GM19324 (cell line): Measurements from ENCODE around the gene DMD.
"Not testable (repeated sequence)": the region's sequence is repeated elsewhere in the genome, so short reads cannot be mapped to it uniquely, and the experiment has no call there.

Experiments
- ATAC-seq: cut with Tn5 transposase; IDR thresholded peaks from one replicate; pipeline ENCODE4 v1.9.1; 2021; ENCODE audit warnings: mild to moderate bottlenecking, moderate library complexity; ENCODE audit not compliant: unreplicated experiment, low FRiP score

The DMD gene

GRCh38 chrX:31661280-31661810, 1550.0 kb downstream of the DMD start:
- ATAC-seq, result no peak

DNA sequence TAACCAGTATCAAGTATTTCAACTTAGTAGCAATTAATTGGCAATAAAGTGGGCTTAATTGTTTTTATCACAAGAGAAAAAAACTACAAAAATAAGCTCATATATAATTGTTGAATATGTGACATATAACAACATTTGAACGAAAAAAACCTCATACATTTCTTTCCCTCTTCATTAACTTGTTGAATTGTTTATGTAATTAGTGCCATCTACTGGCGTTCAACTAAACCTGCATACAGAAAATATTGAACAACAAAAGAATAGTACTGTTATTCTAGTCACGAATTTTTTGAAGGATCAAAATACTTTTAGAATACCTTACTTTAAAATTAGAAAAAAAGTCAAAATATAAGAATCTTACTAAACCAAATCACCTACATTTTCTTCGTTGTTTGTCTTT, 1553.0 kb downstream of the DMD start:
- no peak for ATAC-seq

- ATAC-seq, result no peak
These were observed 1555.3 kb downstream of the DMD start for GRCh38 chrX:31656013-31656412.

DNA sequence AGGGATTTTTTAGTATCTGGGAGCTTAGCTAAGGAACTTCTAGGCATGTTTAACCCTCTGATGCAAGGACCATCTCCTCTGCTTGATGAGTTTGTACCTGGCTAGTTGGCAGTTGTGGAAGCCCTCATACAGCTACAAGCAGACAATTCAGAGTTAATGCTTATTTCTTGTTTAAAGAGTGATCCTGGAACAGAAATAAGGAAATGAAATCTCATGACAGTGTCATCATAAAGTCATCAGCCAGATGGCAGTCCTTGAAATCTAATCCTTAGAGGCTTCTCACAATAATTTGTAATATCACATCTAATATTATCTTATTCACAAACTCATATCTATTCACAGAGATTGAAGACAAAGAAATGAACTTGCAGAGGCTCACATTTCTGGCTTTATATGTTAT, 1557.9 kb downstream of the DMD start:
- ATAC-seq, result no peak

DNA sequence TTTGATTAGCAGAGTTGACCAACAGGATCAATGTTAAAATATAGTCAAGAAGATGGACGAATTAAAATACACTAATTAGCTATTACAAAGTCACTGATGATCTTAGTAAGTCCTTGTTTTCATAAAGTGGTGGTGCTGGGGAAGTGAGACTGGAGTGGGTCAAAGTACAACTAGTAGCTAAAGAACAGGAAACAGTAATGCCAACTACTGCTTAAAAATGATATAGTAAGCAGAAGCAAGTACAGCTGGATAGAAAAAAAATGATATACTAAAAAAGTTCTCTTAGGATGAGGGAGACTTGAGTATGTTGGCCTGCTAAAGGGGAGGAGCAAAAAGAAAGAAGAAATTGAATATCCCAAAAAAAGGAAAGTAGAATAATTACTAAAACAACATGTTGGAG, 1558.7 kb downstream of the DMD start:
- ATAC-seq, result peak; percentile 82

DNA sequence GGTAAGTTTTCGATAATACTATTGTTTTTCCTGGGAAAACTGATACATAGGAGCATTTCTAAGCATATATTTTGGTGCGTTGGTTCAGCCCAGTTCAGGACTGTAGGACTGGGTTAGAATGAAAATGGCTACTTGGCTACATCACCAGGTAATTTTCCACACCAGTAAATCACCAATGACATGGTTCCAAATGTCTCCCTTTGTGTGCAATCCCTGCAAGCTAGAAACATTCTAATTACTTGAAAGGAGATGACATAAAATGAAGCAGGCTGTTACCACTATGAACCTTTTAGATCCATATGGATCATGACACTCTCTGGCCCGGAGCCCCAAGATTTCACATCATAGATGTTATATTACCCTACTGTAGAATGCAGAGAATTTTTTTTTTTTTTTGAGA, 1562.1 kb downstream of the DMD start:
- ATAC-seq, result no peak

DNA sequence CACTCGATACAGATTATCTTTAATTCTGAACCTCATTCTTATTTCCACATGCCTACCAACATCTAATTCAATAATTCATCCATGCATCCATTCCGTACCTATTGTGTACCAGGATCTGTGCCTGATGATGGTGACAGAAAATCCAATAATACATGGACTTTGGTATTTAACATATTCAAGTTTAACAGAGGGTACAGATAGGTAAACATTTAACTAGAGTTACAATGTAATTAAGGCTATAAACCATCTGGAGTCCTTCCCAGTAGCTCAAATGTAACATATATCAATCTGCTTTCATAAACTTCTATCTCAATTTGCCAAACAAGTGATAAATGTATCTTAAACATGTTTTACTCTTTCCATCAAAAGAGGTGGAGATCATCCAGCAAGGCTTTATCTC, 1578.0 kb downstream of the DMD start:
- ATAC-seq, result no peak

- ATAC-seq, result no peak
These were observed 1582.2 kb downstream of the DMD start for GRCh38 chrX:31629195-31629594.

DNA sequence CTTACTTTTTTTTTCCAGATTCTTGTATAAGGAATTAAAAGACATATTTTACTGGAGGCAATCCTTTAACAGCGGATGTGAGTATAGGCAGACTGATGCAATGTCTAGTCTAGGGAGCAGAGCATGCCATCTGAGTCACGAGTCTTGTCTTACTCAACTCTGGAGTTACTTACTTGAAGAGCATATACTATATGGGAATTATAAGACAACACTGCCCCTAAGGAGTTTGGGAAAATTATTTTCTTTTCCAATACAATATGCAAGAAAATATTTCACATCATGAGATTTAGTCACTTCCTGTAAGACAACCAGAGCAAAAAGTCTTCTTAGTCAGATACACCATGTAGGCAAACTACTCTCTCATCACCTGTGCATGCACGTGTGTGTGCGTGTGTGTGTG, 1602.2 kb downstream of the DMD start:
- ATAC-seq, result no peak

DNA sequence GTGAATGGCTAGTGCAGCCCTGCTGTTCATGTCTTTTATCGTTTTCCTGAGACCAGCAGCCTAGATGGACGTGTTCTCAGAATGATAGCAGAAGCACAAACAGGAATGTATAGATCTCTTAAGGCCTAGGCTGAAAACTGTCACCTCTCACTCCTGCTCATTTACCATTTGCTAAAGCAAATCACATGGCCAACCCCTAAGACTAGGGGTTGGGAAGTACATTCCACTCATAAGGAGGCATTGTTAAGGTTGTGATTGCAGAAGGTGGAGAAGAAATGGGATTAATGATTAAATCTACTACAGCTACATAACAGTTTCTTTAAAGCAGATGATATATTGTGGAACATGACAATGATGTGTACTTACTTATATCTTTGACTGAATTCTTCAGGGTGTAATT, 1602.7 kb downstream of the DMD start:
- no peak for ATAC-seq

DNA sequence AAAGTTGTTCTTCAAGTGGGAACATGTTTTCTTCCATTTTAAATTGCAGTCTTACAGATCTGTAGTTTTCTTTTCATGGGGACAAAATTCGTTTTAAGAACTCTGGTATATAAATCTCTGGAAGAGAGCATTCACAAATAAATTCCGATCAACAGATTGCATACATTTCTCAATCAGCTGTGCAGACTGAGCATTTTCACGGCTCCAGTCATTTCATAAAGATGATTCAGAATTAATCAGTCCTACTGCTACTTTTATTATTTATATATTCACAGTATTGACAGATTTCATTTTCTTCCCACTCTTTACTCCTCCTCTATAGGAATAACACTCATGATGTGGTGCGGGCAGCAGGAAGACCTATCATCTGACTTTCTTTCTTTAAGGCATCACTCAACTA, 1604.6 kb downstream of the DMD start:
- ATAC-seq, result no peak

DNA sequence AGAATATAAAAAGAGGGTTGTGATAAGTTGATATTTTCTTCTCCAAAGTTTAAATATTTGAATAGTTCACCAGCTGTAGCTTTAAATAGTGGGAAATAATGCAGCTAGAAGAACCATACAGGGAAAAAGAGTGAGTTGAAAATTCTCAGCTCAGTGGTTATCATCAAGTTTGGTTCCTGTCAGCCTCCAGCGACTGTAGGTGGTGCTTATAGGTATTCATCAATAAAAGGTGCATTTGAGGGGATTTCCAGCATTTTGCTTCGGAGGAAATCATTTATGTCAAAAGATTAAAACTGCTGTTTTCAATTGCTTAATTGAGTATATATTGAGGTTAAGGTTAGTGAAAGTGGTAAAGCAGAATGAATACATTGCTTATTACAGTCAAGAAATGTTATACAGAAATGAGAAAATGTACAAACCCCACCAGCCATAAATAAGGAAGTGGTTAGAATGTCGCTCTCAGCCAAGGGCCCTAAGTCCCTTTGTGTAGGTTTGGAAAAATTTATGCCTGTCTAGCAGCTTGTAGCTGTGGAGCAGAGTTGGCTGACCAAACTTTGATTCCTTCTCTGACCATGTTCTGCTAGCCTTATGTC, 1606.6 kb downstream of the DMD start:
- no peak for ATAC-seq

GRCh38 chrX:31603411-31604120, 1607.8 kb downstream of the DMD start:
- ATAC-seq, result no peak

- ATAC-seq, result no peak
These were observed 1610.5 kb downstream of the DMD start for GRCh38 chrX:31600823-31601222.

GRCh38 chrX:31593353-31593752, 1618.0 kb downstream of the DMD start:
- ATAC-seq, result no peak

- no peak for ATAC-seq
These were observed 1620.0 kb downstream of the DMD start for GRCh38 chrX:31591355-31591754.

- ATAC-seq, result no peak
These were observed 1620.7 kb downstream of the DMD start for GRCh38 chrX:31590581-31591114.

DNA sequence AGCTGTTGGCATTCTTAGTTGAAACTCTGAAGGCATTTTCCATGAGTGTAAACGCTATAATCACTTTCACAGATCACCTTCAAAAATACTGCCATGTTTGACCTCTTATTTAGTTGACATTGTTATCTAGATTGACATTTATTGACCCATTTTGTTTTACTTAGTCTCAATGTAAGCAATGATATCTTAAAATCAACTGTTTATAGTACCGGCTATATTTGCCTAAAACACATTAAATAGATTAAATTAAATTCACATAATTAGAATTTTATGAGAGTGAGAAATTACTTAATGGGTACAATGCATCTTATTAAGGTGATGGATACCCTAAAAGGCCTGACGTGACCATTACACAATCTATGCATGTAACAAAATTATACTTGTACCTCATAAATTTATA, 1621.8 kb downstream of the DMD start:
- ATAC-seq, result no peak

DNA sequence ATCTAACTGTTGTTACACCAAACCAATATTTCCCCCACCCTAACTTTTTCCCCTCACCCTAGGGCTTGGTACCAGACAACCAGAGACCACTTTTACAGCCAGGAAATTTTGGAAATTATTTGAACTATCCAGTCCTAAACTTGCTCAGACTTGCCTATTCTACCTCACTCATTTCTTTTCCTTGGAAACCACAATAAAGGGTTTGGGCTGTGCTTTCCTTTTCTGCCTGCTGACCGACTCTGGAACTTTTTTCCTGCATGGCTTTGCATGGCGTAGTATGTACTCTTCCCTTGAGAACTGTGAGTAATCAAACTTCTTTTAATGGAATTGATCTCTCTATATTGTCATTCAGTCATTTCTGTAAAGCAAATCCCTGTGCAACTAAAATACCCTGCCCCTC, 1623.0 kb downstream of the DMD start:
- ATAC-seq, result no peak

- not testable (repeated sequence) for ATAC-seq
These were observed 1627.5 kb downstream of the DMD start for GRCh38 chrX:31583892-31584291.

DNA sequence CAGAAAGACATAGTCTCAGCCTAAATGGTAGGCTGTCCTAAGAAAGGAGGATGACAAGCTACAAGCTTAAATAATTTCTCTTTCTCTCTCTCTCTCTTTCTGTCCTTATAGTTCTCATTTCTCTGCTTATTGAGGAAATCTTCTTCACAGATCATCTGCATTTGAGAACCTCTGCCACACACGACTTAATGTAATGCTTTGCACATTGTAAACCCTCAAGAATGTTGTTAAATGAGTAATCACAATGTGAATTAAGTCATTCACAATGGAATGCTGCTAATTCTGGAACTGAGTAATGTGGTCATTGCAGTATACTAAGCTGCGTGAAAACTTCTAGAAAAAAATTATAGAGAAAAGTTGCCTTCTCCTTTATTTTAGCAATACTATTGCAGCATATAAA, 1630.6 kb downstream of the DMD start:
- ATAC-seq, result no peak

DNA sequence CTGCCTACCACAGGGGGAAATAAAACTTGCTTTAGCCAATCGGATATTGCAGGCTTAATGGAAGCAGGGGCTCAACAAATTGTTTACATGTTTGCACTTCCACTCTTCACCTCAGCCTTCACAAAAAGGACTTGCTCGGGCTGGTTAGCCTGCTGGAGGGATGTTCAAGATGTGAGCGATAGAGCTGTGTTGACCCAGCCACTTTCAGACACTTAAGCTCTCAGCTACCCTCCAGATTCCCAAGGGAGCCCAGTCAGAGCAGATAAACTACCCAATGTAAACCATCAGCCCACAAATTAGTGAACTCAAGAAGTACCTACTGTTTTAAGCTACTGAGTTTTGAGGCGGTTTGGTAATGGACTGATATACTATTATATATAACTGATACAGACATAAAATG, 1631.1 kb downstream of the DMD start:
- no peak for ATAC-seq
